Subcutaneous abdominal adipose tissue (tissue), 5 donors: Measurements from ENCODE around the gene MFGE8.

Source experiments
- H3K27ac ChIP-seq: one replicate; pipeline ENCODE4 v1.7.0; 2013; ENCODE audit warnings: low read depth, mild to moderate bottlenecking, inconsistent platforms, low read length, moderate library complexity
- H3K27me3 ChIP-seq, 5 donors: one replicate each; pipeline ENCODE4 v1.7.0; 2013; ENCODE audit warnings: low read length in 5 of 5, inconsistent platforms in 1 of 5; ENCODE audit not compliant: control insufficient read depth in 5 of 5, insufficient read depth in 4 of 5
- H3K36me3 ChIP-seq, 5 donors: one replicate each; pipeline ENCODE4 v1.7.0; 2013; ENCODE audit warnings: low read length in 5 of 5; ENCODE audit not compliant: control insufficient read depth in 5 of 5, insufficient read depth in 5 of 5
- H3K4me1 ChIP-seq, 5 donors: one replicate each; pipeline ENCODE4 v1.7.0; 2013; ENCODE audit warnings: low read length in 5 of 5, mild to moderate bottlenecking in 3 of 5, moderate library complexity in 1 of 5; ENCODE audit not compliant: control insufficient read depth in 5 of 5, insufficient read depth in 5 of 5
- H3K4me3 ChIP-seq, 5 donors: one replicate each; pipeline ENCODE4 v1.7.0; 2013; ENCODE audit warnings: low read length in 5 of 5, low read depth in 1 of 5
- H3K9ac ChIP-seq, 5 donors: one replicate each; pipeline ENCODE4 v1.7.0; 2013; ENCODE audit warnings: low read length in 5 of 5, mild to moderate bottlenecking in 4 of 5, moderate library complexity in 3 of 5
- H3K9me3 ChIP-seq, 5 donors: one replicate each; pipeline ENCODE4 v1.7.0; 2013; ENCODE audit warnings: low read length in 5 of 5; ENCODE audit not compliant: control insufficient read depth in 5 of 5
- donor health status: healthy.
- donor health status: healthy.
- donor health status: healthy.
- donor health status: healthy.
- donor health status: healthy.

Gene MFGE8

DNA sequence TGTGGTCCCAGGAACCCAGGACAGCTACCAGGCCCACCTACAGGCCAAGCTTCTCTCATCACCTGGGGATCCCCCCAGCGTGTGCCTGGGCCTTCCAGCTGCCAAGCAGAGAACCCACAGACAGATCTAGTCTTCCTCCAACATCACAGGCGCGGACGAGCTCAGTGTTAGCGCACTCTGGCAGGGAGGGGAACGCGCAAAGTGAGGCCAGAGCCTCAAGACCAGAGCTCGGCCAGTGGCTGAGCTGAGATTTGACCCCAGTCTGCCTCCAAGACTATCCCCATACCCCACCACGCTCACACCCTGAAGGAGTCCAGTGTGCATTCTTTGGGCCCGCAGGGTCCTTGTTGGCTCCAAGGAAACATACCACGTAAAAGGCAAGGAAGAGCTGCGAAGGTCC, 5.1 kb downstream of the MFGE8 start:
- Histone ChIP-seq H3K9ac (no peak overlapping the region), H3K4me1 (peaks cover 6 to 58% (median 48%) of the 10 kb centered on the region in 5 donors), H3K27ac (no peak overlapping the region), H3K9me3 (no peaks in the 10 kb centered on the region), H3K36me3 (peaks cover 0 to 41% (median 23%) of the 10 kb centered on the region in 5 donors), H3K4me3 (no peak overlapping the region), H3K27me3 (no peaks in the 10 kb centered on the region)

- Histone ChIP-seq H3K9ac (no peak overlapping the region), H3K27ac (no peak overlapping the region), H3K27me3 (no peaks in the 10 kb centered on the region), H3K36me3 (peaks cover 0 to 50% (median 33%) of the 10 kb centered on the region in 5 donors), H3K4me1 (peaks cover 6 to 48% (median 42%) of the 10 kb centered on the region in 5 donors), H3K4me3 (no peak overlapping the region), H3K9me3 (no peaks in the 10 kb centered on the region)
Measured at GRCh38 chr15:88907111-88907510, 6.1 kb downstream of the MFGE8 start.

GRCh38 chr15:88906551-88906950, 6.6 kb downstream of the MFGE8 start:
- Histone ChIP-seq H3K36me3 (peaks cover 0 to 55% (median 37%) of the 10 kb centered on the region in 5 donors), H3K9ac (no peak overlapping the region), H3K27ac (no peak overlapping the region), H3K4me1 (peaks cover 4 to 42% (median 36%) of the 10 kb centered on the region in 5 donors), H3K4me3 (no peak overlapping the region), H3K27me3 (no peaks in the 10 kb centered on the region), H3K9me3 (no peaks in the 10 kb centered on the region)

DNA sequence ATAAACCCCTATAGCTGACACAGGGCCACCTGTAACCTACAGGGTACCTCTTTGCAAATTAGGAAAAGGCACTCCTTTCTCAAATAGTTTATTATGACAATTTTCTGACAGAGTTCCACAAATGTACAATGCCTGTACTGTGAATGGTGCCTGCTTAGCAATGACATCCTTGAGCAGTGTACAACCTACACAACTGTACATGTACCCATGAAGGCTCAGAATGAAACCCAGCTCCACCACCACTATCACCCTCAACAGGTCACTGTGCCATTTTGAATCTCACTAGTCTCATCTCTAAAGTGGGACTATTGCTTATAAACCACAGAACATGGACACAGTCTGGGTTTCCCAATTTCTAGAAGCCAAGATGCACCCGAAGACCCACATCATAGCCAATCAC, 7.0 kb downstream of the MFGE8 start:
- Histone ChIP-seq H3K36me3 (peaks cover 0 to 59% (median 41%) of the 10 kb centered on the region in 5 donors), H3K9me3 (no peaks in the 10 kb centered on the region), H3K9ac (no peak overlapping the region), H3K27ac (no peak overlapping the region), H3K4me1 (peaks cover 4 to 38% (median 34%) of the 10 kb centered on the region in 5 donors), H3K27me3 (no peaks in the 10 kb centered on the region), H3K4me3 (no peak overlapping the region)

GRCh38 chr15:88905576-88905975, 7.6 kb downstream of the MFGE8 start:
- Histone ChIP-seq H3K36me3 (peaks cover 0 to 65% (median 44%) of the 10 kb centered on the region in 5 donors), H3K27ac (no peak overlapping the region), H3K4me3 (no peak overlapping the region), H3K4me1 (peaks cover 8 to 36% (median 29%) of the 10 kb centered on the region in 5 donors), H3K9ac (no peak overlapping the region), H3K9me3 (no peaks in the 10 kb centered on the region), H3K27me3 (no peaks in the 10 kb centered on the region)

GRCh38 chr15:88904624-88905327, 8.4 kb downstream of the MFGE8 start:
- Histone ChIP-seq H3K27me3 (no peaks in the 10 kb centered on the region), H3K4me3 (no peak overlapping the region), H3K9ac (no peak overlapping the region), H3K4me1 (peaks cover 8 to 32% (median 21%) of the 10 kb centered on the region in 5 donors), H3K9me3 (no peaks in the 10 kb centered on the region), H3K27ac (no peak overlapping the region), H3K36me3 (peaks cover 0 to 70% (median 47%) of the 10 kb centered on the region in 5 donors)

- Histone ChIP-seq H3K36me3 (peaks cover 0 to 69% (median 41%) of the 10 kb centered on the region in 5 donors), H3K9me3 (no peaks in the 10 kb centered on the region), H3K27ac (no peak overlapping the region), H3K4me3 (no peak overlapping the region), H3K9ac (no peak overlapping the region), H3K4me1 (peaks cover 5 to 27% (median 16%) of the 10 kb centered on the region in 5 donors), H3K27me3 (no peaks in the 10 kb centered on the region)
Measured at GRCh38 chr15:88904257-88904623, 8.9 kb downstream of the MFGE8 start.

GRCh38 chr15:88902846-88903245, 10.3 kb downstream of the MFGE8 start:
- Histone ChIP-seq H3K4me3 (no peak overlapping the region), H3K9me3 (no peaks in the 10 kb centered on the region), H3K27ac (no peak overlapping the region), H3K9ac (no peak overlapping the region), H3K27me3 (no peaks in the 10 kb centered on the region), H3K36me3 (peaks cover 0 to 62% (median 38%) of the 10 kb centered on the region in 5 donors), H3K4me1 (peaks cover 5 to 25% (median 13%) of the 10 kb centered on the region in 5 donors)

DNA sequence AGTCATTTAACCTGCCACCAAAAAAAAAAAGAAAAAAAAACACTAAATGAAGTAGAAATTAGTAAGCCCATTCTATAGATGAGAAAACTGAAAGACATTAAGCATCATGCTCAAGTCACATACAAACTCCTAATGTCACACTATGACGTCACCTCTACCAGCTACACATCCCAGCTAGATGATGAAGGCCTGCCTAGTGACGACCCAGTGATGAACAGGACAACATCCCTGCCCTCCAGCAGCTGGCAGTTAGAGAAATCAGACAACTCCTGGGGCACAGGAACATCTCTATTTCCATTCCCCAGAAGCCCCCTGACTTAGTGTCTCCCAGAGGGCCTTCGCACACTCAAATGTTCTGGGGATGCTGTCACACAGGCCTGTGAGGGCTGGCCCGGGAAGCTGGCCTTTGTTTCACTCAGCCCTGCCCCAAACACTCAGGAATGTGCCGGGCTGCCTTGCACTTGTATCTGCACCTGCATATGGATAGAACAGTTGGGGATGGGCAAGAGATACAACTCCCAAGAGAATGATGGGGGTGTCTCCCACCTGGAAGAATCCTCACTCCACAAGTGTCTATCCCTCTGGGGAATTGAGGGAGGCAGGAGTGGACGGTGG, 10.9 kb downstream of the MFGE8 start:
- Histone ChIP-seq H3K9me3 (no peaks in the 10 kb centered on the region), H3K27ac (no peak overlapping the region), H3K36me3 (peaks cover 0 to 58% (median 37%) of the 10 kb centered on the region in 5 donors), H3K4me3 (no peak overlapping the region), H3K4me1 (peaks cover 6 to 30% (median 17%) of the 10 kb centered on the region in 5 donors), H3K27me3 (no peaks in the 10 kb centered on the region), H3K9ac (no peak overlapping the region)

GRCh38 chr15:88901508-88902220, 11.5 kb downstream of the MFGE8 start:
- Histone ChIP-seq H3K36me3 (peaks cover 0 to 53% (median 34%) of the 10 kb centered on the region in 5 donors), H3K27ac (no peak overlapping the region), H3K27me3 (no peaks in the 10 kb centered on the region), H3K4me3 (no peak overlapping the region), H3K4me1 (peaks cover 12 to 36% (median 23%) of the 10 kb centered on the region in 5 donors), H3K9ac (no peak overlapping the region), H3K9me3 (no peaks in the 10 kb centered on the region)
